Measurements from ENCODE around the gene TTLL9.
"Not testable (repeated sequence)": the region's sequence is repeated elsewhere in the genome, so short reads cannot be mapped to it uniquely, and the experiment has no call there.

TTLL9 gene

GRCh38 chr20:31918466-31919105 lies 48.2 kb downstream of the TTLL9 start:
- peak; percentile 9 for DNase-seq (ENCODE audit: low read depth)

GRCh38 chr20:31919410-31920155 lies 49.1 kb downstream of the TTLL9 start:
- DNase-seq (ENCODE audit: low read depth), result no peak

- peak; percentile 13 for DNase-seq (ENCODE audit: low read depth)
Observed at GRCh38 chr20:31920275-31920855, 49.9 kb downstream of the TTLL9 start.

GRCh38 chr20:31921480-31921879 lies 51.0 kb downstream of the TTLL9 start:
- DNase-seq (ENCODE audit: low read depth), result not testable (repeated sequence)

- no peak for DNase-seq (ENCODE audit: low read depth)
Observed at GRCh38 chr20:31922181-31922580, 51.7 kb downstream of the TTLL9 start.

- DNase-seq (ENCODE audit: low read depth), result no peak
Observed at GRCh38 chr20:31922588-31922987, 52.2 kb downstream of the TTLL9 start.

- no peak for DNase-seq (ENCODE audit: low read depth)
Observed at GRCh38 chr20:31923388-31924331, 53.2 kb downstream of the TTLL9 start.

GRCh38 chr20:31924561-31924960 lies 54.1 kb downstream of the TTLL9 start:
- DNase-seq (ENCODE audit: low read depth), result no peak

GRCh38 chr20:31925631-31926030 lies 55.2 kb downstream of the TTLL9 start:
- DNase-seq (ENCODE audit: low read depth), result no peak

- DNase-seq (ENCODE audit: low read depth), result no peak
Observed at GRCh38 chr20:31926493-31926892, 56.1 kb downstream of the TTLL9 start.

GRCh38 chr20:31927627-31928159 lies 57.3 kb downstream of the TTLL9 start:
- no peak for DNase-seq (ENCODE audit: low read depth)

- not testable (repeated sequence) for DNase-seq (ENCODE audit: low read depth)
Observed at GRCh38 chr20:31929631-31930030, 59.2 kb downstream of the TTLL9 start.

- DNase-seq (ENCODE audit: low read depth), result no peak
Observed at GRCh38 chr20:31930779-31931178, 60.3 kb downstream of the TTLL9 start.

- DNase-seq (ENCODE audit: low read depth), result no peak
Observed at GRCh38 chr20:31933698-31934097, 63.3 kb downstream of the TTLL9 start.

GRCh38 chr20:31934491-31934890 lies 64.1 kb downstream of the TTLL9 start:
- no peak for DNase-seq (ENCODE audit: low read depth)

- DNase-seq (ENCODE audit: low read depth), result no peak
Observed at GRCh38 chr20:31934968-31935764, 64.7 kb downstream of the TTLL9 start.

- no peak for DNase-seq (ENCODE audit: low read depth)
Observed at GRCh38 chr20:31936420-31936819, 66.0 kb downstream of the TTLL9 start.

- no peak for DNase-seq (ENCODE audit: low read depth)
Observed at GRCh38 chr20:31937820-31938219, 67.4 kb downstream of the TTLL9 start.

- no peak for DNase-seq (ENCODE audit: low read depth)
Observed at GRCh38 chr20:31939661-31940060, 69.2 kb downstream of the TTLL9 start.

GRCh38 chr20:31943052-31943471 lies 72.6 kb downstream of the TTLL9 start:
- DNase-seq (ENCODE audit: low read depth), result no peak

GRCh38 chr20:31945319-31945718 lies 74.9 kb downstream of the TTLL9 start:
- no peak for DNase-seq (ENCODE audit: low read depth)

All from ELR (cell line).